ENCODE measurements around the gene PLAAT3. TPM values are rescaled to one million over a fixed set of nuclear protein-coding genes. Genes with fewer than 3 reads are reported as not detected.
"Not testable (repeated sequence)": the region's sequence is repeated elsewhere in the genome, so short reads cannot be mapped to it uniquely, and the experiment has no call there.

PLAAT3 gene
- total RNA-seq, 1 donor from 2014 or later: 68.2 TPM

DNA sequence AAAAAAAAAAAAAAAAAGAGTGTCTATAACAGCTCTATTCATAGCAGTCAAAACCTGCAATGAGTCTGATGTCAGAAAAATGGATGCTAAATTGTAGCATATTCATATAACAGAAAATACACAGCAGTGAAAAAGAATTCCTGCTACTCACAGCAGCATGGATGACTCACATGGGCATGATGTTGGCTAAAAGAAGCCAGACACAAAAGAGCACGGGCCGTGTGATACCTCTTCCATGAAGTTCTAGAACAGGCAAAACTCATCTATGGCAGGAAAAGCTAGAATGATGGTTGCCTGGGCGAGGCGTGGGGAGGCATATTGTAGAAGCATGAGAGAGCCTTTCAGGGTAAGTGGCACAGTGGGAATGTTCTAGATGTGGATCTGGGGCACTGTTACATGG is 18.9 kb downstream of the PLAAT3 start:
- TF ChIP-seq, protein P1, sequence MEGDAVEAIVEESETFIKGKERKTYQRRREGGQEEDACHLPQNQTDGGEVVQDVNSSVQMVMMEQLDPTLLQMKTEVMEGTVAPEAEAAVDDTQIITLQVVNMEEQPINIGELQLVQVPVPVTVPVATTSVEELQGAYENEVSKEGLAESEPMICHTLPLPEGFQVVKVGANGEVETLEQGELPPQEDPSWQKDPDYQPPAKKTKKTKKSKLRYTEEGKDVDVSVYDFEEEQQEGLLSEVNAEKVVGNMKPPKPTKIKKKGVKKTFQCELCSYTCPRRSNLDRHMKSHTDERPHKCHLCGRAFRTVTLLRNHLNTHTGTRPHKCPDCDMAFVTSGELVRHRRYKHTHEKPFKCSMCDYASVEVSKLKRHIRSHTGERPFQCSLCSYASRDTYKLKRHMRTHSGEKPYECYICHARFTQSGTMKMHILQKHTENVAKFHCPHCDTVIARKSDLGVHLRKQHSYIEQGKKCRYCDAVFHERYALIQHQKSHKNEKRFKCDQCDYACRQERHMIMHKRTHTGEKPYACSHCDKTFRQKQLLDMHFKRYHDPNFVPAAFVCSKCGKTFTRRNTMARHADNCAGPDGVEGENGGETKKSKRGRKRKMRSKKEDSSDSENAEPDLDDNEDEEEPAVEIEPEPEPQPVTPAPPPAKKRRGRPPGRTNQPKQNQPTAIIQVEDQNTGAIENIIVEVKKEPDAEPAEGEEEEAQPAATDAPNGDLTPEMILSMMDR (conservative IDR thresholded peaks at IDR 0.05; ENCODE audit: low read depth, low read length): no peak
- no peak for DNase-seq (ENCODE audit: low read depth)
- H3K4me3 ChIP-seq (ENCODE audit: low read depth, low read length): no peak overlapping the region

DNA sequence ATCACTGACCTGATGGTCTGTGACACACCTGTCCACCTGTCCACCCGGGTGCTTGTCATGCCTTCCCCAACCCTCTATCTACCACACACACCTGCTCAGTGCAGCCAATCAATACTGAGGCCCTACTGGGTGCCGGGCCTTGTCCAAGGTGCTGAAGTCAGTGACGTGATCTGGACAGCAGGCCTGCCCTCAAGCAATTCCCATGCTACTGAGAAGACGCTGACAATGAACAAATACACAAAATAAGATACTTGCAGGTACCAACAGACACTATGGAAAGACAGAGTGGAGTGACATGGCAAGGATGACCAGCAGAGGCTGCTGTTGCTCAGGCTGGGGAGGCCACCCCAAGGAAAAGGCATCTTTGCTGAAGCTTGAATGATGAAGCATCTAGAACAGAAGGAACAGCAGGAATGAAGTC is 21.2 kb downstream of the PLAAT3 start:
- TF ChIP-seq, protein P1 (conservative IDR thresholded peaks at IDR 0.05; ENCODE audit: low read depth, low read length): peak; percentile 75
- no peak for DNase-seq (ENCODE audit: low read depth)
- no peak overlapping the region for H3K4me3 ChIP-seq (ENCODE audit: low read depth, low read length)

DNA sequence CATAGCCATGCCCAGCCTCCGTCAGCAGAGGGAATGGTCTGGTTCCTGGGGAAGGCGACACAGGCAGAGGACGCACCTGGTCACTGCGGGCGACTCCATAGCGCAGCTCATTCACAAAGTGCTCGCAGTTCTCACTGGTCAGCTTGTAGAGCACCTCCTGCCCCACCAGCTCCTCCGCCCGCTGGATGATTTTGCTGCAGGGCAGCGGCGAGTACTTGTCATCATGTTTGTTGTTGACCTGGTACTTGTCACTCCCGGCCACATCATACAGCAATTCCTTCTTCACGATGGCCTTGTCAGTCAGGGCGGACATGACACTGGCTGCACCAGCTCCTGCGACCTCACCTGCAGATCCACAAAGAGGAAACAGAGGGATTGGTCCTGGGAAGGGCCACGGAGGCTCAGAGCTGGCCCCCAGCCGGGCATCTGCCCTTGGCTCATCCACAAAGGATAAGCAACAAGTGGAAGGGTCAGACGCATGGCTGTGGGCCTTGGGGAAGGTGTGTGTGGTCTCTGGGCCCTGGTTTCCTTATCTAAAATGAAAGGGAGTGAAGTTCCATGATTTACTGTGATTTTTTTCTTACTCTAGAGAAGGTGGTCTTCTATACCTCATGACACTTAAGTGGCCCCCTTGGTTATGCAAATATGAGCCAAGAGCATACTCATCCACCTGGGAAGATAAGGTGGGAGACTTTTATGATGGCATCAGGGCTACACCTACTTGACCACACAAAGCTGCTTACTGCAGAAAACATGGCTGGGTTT is 24.0 kb downstream of the PLAAT3 start:
- TF ChIP-seq, protein P1 (conservative IDR thresholded peaks at IDR 0.05; ENCODE audit: low read depth, low read length): no peak
- no peak for DNase-seq (ENCODE audit: low read depth)
- no peak overlapping the region for H3K4me3 ChIP-seq (ENCODE audit: low read depth, low read length)

DNA sequence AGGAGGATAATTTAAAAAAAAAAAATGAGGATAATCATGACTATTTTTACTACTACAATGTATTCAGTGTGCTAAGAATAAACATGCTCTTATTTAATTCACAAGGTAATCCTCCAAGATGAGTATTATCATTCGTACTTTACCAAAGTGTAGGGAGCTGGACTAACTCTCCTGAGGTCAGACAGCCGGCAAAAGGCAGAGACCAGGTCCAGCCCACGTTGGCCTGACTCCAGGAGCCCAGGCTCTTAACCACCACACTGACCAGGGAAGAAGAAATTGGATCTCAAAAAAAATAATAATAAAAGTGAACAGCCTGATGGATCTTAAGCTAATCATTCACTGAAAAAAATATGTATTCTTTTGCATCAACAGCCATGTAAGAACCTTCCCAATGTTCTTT is 25.2 kb downstream of the PLAAT3 start:
- DNase-seq (ENCODE audit: low read depth): no peak
- no peak overlapping the region for H3K4me3 ChIP-seq (ENCODE audit: low read depth, low read length)
- TF ChIP-seq, protein P1 (conservative IDR thresholded peaks at IDR 0.05; ENCODE audit: low read depth, low read length): no peak

DNA sequence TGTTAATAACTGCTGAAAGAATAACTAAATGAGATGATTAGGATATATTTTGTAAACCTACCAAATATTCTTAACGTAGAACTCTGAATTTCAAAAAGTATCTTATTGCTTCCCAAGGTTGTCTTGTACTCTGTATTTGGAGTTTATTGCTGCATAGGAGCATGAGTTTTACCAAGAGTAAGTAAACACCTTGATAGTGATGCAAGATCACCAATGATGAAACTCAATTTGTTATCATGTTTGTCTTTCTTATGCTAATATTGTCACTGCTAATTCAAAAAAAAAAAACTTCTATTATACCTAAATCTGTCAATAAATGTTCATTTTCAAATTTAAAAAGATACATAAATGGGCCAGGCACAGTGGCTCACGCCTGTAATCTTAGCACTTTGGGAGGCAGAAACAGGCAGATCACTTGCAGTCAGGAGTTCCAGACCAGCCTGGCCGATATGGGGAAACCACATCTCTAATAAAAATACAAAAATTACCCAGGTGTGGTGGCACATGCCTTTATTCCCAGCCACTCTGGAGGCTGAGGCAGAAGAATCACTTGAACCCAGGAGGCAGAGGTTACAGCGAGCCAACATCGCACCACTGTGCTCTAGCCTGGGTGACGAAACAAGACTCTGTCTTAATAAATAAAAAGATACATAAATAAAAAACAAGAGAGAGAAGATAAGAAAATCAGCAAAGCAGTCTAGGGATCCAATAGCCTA is 27.6 kb downstream of the PLAAT3 start:
- H3K4me3 ChIP-seq (ENCODE audit: low read depth, low read length): no peak overlapping the region
- TF ChIP-seq, protein P1 (conservative IDR thresholded peaks at IDR 0.05; ENCODE audit: low read depth, low read length): no peak
- no peak for DNase-seq (ENCODE audit: low read depth)

DNA sequence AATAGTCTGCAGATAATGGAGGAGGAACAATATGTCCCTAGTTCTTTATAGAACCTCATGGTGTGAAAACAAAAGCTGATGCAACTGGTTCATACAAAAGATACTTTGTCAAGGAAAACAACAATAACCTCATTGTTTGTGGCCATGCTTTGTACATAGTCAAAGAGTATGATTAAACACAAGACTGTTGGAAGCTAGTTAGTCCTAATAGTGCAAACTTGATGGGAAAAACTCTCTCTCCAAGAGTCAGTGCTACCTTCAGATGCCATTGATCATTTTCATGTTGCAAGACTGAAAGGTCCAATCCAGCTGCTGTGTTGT is 30.9 kb downstream of the PLAAT3 start:
- no peak for DNase-seq (ENCODE audit: low read depth)

DNA sequence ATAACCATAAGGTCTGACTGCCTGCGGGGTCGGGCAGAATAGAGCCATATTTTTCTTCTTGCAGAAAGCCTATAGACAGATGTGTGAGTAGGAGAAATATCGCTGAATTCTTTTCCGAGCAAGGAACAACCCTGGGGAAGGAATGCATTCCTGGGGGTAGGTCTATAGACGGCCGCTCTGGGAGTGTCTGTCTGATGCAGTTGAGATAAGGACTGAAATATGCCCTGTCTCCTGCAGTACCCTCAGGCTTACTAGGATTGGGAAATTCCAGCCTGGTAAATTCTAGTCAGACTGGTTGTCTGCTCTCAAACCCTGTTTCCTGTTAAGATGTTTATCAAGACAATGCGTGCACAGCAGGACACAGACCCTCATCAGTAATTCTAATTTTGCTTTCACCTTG is 33.0 kb downstream of the PLAAT3 start:
- not testable (repeated sequence) for DNase-seq (ENCODE audit: low read depth)

More for the DNA sequence above, 30.9 kb downstream of the PLAAT3 start:
- H3K4me3 ChIP-seq (ENCODE audit: low read depth, low read length): no peak overlapping the region
- TF ChIP-seq, protein P1 (conservative IDR thresholded peaks at IDR 0.05; ENCODE audit: low read depth, low read length): no peak

DNA sequence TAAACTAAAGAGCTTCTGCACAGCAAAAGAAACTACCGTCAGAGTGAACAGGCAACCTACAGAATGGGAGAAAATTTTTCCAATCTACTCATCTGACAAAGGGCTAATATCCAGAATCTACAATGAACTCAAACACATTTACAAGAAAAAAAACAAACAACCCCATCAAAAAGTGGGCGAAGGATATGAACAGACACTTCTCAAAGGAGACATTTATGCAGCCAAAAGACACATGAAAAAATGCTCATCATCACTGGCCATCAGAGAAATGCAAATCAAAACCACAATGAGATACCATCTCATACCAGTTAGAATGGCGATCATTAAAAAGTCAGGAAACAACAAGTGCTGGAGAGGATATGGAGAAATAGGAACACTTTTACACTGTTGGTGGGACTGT is 35.4 kb downstream of the PLAAT3 start:
- DNase-seq (ENCODE audit: low read depth); H3K4me3 ChIP-seq (ENCODE audit: low read depth, low read length): not testable (repeated sequence)

More for the DNA sequence above, 33.0 kb downstream of the PLAAT3 start:
- not testable (repeated sequence) for H3K4me3 ChIP-seq (ENCODE audit: low read depth, low read length)

Data from epithelial cell of proximal tubule (primary cell).